OCI-LY3 (cell line): ENCODE measurements around the gene PRDM12.

ENCODE experiments used
- EZH2phosphoT487 ChIP-seq: fragments of 200-600 bp; shearing (Covaris generic); IDR thresholded peaks from 2 replicates; pipeline ENCODE4 v1.6.1; 2018; ENCODE audit warnings: antibody characterized with exemption, mixed run types, low read depth
- TF ChIP-seq, protein P1 (sequence below): fragments of 200-600, 300-600 bp; sonication (generic); IDR thresholded peaks from 2 replicates; pipeline ENCODE4 v1.5.1; 2014; ENCODE audit warnings: antibody characterized with exemption, low read length, low read depth

GRCh38 chr9:130630506-130631330, 33.7 kb upstream of the PRDM12 start:
- TF ChIP-seq, protein P1, sequence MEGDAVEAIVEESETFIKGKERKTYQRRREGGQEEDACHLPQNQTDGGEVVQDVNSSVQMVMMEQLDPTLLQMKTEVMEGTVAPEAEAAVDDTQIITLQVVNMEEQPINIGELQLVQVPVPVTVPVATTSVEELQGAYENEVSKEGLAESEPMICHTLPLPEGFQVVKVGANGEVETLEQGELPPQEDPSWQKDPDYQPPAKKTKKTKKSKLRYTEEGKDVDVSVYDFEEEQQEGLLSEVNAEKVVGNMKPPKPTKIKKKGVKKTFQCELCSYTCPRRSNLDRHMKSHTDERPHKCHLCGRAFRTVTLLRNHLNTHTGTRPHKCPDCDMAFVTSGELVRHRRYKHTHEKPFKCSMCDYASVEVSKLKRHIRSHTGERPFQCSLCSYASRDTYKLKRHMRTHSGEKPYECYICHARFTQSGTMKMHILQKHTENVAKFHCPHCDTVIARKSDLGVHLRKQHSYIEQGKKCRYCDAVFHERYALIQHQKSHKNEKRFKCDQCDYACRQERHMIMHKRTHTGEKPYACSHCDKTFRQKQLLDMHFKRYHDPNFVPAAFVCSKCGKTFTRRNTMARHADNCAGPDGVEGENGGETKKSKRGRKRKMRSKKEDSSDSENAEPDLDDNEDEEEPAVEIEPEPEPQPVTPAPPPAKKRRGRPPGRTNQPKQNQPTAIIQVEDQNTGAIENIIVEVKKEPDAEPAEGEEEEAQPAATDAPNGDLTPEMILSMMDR: no peak
- TF ChIP-seq EZH2phosphoT487: no peak
